Limb (tissue), 2 donors: ENCODE results near the gene NEMP1.
"Not testable (repeated sequence)": the region's sequence is repeated elsewhere in the genome, so short reads cannot be mapped to it uniquely, and the experiment has no call there.

Experiments used
- DNase-seq, 2 donors: peaks; one replicate each; pipeline ENCODE4 v3.0.0-alpha.2; 2016; ENCODE audit errors: extremely low spot score in 2 of 2

Gene NEMP1, protein sequence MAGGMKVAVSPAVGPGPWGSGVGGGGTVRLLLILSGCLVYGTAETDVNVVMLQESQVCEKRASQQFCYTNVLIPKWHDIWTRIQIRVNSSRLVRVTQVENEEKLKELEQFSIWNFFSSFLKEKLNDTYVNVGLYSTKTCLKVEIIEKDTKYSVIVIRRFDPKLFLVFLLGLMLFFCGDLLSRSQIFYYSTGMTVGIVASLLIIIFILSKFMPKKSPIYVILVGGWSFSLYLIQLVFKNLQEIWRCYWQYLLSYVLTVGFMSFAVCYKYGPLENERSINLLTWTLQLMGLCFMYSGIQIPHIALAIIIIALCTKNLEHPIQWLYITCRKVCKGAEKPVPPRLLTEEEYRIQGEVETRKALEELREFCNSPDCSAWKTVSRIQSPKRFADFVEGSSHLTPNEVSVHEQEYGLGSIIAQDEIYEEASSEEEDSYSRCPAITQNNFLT

DNA sequence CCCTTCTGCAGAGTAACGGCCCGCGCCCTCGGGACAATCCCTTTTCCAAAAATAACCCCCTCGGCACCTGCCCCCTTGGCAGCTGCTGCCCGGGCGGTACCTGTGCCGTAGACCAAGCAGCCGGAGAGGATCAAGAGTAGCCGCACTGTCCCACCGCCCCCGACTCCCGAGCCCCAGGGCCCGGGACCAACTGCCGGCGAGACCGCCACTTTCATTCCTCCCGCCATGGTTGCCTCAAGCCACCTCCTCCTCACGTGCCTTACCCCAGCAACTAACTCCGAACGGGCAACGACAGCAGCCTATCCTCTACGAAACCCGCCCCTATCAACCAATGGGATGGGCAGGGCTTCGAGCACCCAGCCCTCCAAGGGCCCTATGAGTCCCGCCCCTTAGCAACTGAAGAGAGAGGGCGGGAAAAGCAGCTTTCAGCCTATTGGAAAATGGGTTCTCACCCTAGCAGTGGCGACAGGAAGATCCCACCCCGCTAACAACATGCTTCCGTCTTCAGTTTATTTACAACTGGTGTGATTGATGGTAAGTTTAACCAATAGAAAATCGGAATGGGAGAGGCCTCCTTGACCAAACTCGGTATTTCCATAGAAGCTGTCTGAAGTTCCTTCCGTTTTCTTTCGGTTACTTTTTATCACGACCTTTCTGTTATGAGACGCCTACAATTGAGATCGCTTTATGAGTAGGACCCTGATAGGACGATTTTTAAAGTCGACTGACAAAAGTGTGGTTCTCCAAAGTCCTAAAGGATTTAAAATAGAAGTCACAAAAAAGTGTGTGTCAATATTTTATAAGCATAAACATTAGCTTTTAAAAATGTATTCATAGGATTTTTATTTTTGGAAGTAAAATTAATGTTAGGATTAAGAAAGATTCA lies at the start of gene NEMP1:
TSS of gene NEMP1 (minus strand) at position 273 of the 886 bp plus-strand sequence. CDS start at position 227, 46 bp downstream.
- DNase-seq: peak; percentile 93 to 100

DNA sequence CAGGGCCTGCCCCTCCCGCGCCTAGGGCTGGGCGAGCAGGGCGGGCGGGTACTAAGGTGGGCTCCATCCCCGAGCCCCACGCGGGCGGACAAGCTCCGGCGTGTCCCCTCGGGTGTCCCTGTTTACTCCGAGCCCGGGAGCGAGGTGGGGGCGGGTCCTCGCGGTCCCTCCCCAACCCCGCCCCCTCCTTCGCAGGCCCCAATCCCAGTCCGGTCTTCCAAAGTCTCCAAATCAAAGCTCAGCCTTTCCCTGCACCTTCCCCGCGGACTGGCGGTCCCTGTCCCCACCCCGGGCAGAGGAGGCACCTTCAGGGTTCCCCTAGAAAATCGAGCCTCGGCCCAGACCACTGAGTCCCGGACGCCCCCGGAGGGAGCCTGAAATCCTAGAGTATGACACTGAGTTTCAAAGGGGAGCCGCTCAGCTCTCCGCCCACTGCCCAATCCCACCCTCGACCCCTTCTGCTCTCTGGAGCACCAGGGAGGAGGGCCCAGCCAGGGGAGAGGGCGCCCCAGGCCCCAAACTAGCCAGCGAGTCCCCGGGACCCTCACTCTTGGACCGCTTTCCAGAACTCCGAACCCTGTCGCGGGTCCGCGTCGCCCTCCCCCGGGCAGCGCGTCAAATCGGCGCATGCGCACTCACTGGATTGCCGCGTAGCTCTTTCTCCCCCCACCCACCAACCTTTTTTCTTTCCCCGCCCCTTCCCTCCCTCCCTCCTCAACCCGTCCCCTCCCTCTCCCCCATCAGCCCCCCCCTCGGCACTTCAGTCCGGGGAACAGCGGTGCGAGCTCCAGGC lies 49.3 kb upstream of the NEMP1 start, which contains the start of gene LRP1:
TSS of gene LRP1 (plus strand) at position 758 of the 793 bp plus-strand sequence. CDS start 482 bp downstream, outside the sequence.
- peak; percentile 90 to 93 for DNase-seq

DNA sequence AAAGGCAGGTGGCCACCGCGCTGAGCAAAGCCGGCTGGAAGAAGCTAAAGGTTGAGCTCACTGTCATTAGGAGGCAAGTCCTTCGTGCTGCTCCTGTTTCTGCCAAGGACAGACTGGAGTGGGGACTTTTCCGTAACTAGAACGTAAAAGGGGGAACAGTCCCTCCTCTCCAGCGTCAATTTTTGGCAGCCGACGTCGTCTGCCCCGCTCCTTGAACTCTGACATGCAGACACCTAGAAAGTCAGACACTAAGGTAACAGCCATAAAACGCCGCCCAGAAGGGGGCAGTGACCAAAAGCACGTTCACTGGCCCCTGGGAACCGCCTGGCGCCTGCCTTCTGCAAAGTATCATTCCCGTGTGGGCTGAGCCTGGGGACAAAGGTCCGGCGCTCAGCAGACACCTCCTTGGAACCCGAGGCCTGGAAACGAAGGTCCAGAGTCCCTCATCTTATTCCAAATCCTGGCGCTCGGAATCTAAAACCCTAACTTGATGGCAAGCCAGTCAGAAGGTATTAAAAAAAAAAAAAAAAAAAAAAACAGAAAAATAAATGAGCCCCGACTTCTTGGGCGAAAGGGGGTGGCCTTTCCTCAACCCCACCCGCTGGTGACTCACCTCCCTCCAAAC lies 48.6 kb upstream of the NEMP1 start:
- no peak for DNase-seq

DNA sequence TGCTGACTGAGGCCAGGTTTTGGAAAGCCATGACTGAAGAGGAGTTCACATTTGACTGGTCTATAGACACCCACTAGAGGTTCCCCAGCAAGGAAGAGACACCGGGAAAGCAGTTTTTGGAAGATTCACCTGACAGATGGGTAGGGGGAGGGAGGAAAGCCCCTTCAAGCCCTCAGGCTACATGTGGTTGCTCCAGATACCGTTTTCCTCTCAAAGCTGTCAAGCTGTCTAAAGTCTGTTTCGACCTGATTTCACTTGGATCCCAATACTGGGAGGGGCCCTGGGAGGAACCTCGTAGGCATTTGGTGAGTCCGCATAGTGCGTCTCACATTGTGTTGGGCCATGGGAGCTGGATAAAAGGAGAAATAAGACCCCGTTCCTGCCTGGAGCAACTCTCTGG lies 48.0 kb upstream of the NEMP1 start:
- no peak for DNase-seq

DNA sequence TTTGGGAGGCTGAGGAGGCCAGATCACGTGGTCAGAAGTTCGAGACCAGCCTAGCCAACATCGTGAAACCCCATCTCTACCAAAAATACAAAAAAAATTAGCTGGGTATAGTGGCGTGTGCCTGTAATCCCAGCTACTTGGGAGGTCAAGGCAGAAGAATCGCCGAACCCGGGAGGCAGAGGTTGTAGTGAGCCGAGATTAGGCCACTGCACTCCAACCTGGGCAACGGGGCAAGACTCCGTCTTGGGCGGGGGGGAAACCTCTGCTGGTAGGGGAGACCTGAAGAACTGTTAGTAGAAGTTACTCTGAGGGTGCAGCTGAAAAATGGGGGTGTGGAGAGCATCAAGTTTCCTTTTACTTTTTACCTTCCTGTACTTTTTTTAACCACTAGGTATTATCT lies 47.5 kb upstream of the NEMP1 start:
- DNase-seq: no peak

DNA sequence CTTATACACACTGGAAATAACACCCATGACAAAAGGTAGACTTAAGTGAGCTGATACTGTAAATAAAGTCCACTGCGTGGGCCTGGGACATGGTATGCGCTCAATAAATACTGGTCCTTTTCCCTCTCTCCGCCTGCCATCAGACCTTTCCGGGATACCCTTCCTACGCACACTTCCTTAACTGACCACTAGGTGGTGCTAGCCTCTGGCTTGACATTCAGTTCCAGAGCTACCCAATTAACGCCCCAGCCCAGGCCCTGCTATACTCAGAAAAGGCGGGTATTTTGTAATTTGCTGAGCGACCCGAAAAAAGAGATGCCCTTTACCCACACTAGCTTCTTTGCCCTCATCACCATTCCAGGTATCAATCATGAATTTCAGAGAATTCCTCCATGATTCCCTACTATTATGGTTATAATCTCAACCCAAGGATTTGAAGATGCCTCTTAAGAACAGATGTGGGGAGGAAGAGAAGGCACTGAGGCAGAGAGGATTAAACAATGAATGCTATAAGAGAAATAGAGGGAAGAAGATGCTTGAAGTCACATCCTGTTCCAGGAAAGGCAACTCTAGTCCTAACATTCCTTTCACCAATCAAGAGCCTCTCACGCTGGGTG lies 45.8 kb upstream of the NEMP1 start:
- DNase-seq: peak; percentile 82 to 90

DNA sequence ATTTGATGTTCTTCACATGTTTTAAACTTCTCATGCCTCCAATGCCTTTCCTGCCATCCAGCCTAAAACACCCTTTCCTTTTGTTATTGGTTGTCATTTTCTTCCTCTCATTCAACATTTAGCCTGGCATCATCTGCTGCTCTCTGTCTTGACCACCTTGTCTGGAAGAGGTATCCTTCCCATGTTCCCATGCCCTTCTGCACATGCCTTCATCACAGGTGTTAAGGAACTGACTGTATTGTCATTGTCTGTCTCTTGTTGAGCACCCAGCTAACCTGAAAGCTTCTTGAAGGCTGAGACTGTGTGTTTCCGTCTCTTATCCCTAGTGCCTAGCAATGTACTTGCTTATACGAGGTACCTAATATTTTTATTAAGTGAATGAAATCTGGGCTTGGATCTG lies 45.2 kb upstream of the NEMP1 start:
- no peak for DNase-seq

DNA sequence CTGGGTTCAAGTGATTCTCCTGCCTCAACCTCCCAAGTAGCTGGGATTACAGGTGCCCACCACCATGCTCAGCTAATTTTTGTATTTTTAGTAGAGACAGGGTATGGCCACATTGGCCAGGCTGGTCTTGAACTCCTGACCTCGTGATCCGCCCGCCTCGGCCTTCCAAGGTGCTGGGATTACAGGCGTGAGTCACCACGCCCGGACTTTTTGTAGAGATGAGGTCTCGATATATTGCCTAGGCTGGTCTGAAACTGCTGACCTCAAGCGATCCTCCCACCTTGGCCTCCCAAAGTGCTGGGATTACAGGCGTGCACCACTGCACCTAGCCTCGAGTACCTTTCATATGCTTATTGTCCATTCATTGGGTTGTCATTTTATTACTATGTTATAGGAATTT lies 42.1 kb upstream of the NEMP1 start:
- DNase-seq: not testable (repeated sequence)

DNA sequence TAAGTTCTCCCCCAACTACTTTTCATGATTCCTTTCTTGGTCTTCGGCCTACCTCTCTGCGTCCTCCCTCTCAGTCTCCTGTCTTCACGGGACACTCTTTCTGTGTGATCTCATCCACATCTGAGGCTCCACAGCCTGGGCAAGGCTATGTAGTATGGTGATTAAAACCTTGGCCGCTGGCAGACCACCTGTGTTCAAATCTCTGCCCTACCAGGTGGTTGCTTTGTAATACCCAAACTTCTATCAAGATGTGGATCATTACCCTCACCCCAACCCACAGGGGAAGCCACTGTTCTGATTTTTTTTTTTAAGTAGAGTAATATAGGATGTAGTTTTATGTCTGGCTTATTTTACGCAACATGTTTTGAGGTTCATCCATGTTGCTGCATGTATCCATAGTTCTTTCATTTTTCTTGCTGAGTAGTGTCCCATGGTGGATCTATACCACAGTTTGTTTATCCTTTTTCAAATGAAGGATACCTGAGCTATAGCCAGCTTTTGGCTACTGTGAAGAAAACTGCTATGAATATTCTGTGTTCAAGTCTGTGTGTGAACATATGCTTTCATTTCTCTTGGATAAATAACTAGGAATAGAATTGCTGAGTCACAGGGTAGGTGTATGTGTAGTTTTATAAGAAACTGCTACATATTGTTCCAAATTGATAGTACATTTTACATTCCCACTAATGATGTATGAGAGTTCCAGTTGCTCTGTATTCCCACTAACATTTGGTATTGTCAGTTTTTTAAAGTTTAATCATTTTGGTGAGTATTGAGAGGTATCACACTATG lies 40.9 kb upstream of the NEMP1 start:
- no peak for DNase-seq

DNA sequence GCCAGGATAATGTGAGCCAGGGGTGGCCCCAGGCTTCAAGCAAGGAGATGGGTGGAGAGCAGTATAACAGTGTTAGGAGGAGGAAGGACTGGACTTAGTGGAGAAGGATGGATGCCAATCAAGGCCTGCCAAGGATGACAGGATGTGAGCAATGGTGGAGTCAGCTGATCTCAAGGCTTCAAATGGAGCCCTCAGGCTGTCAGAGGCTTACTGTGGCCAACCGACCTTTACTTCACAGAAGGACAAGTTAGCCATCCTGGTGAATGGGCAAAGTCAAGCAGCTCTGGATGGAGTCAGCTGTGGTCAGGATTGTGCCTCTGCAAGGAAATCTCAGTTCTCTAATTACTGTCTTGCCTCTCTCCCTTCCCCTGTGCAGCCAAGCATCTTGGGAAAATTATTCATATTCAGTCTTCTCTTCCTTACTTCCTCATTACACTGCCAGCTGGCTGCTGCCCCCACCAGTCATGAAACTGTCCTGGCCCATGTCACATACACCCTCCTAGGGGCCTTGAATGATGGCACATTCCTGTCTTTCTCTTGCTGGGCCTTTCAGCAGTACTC lies 40.2 kb upstream of the NEMP1 start:
- DNase-seq: no peak

DNA sequence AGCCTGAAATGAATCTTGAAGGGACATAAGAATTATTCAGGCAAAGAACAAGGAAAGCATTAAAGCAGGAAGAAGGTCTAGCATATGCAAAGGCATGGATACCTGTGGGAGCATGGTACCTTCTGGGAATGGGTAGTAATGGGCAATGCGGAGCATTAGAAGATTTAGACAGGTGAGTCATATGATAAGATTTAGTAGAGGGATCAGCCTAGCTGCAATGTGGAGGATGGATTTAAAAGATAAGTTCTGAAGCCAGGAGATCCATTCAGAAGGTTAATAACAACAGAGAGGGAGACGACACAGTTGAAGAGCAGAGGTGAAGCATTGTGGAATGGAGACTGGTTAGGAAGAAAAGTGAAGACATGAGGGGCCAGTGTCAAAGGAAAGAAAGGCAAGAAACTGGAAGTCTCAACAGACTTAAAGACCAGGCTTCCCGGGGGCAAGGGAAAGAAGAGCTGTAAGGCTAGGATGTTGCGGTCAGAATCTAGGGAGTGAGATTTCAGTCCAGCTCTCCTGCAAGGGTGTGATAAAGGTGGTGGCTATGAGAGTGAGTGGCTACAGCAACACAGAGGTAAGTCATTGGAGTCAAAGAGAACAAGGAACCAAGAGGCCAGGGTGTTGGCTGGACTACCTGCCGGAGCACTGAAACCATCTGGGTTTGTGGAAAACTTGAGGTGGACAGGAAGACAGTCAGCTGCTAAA lies 38.1 kb upstream of the NEMP1 start:
- no peak for DNase-seq

DNA sequence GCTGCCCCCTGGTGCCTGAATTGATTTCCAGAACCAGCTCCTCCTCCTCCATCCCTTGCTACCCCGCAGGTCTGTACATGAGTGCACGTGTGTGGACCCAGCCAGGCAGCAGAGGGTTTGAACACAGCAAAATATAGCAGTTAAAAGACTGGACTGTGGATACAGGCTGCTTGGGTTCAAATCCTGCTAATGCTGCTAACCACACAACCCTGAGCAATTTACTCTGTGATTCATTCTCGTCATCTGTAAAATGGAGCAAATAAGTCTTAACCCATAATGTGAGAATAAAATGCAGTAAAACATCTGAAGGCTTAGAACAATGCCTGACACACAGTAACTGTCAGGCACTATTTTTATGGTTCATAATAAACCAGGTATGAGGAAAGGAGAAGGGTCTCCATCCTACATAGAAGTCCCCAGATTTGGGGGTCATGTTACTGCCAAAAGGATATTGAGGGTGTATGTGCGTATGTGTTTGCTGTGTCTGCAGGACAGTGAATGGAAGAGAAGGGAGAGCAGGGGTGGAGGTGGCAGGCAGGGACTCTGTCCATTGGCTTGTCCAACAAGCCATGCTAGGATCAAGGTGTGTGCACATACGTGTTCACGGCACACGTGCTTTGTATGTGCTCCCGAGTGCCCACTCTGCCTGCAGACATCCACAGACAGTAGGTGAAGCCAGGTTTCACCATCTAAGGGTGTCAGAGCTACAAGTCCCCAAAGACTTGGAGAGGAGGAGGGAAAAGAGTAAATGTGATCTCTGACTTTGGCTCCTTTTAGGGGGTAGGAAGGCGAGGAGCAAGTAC lies 34.1 kb upstream of the NEMP1 start:
- no peak for DNase-seq

DNA sequence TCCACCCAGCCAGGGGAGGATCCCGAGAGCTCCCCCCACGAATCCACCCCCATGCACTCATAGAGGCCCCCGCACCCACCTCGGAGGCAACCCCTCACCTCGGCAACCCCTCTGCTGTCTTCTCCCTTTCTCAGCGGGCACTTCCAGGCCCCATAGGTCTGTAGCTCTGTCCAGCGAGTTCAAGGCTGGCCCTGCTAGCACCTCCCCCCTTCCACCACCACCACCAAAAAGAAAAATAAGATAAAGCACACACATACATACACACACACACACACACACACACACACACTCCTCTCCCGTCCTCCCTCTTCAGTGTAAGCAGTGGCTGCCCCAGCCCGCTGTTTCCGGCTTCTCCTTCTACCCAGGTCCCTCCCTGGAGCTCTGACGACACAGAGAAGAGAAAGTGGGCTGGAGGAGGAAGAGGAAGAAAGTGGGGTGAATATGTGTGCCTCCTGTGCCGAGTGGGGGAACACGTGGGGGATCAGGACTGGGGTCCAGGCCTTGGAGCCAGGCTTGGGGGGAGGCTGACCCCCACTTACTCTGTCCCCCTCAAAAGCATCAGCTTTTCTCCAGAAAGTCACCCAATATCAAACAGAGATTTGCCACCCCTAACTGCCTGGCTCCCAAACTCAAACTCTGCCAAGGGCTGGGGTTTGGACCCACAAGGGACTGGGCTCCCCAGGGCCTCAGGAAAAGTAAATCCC lies 32.6 kb upstream of the NEMP1 start, which contains the start of gene STAT6:
TSS of gene STAT6 (minus strand) at position 332 of the 704 bp plus-strand sequence. CDS start 3,084 bp downstream, outside the sequence.
- peak; percentile 59 to 74 for DNase-seq

DNA sequence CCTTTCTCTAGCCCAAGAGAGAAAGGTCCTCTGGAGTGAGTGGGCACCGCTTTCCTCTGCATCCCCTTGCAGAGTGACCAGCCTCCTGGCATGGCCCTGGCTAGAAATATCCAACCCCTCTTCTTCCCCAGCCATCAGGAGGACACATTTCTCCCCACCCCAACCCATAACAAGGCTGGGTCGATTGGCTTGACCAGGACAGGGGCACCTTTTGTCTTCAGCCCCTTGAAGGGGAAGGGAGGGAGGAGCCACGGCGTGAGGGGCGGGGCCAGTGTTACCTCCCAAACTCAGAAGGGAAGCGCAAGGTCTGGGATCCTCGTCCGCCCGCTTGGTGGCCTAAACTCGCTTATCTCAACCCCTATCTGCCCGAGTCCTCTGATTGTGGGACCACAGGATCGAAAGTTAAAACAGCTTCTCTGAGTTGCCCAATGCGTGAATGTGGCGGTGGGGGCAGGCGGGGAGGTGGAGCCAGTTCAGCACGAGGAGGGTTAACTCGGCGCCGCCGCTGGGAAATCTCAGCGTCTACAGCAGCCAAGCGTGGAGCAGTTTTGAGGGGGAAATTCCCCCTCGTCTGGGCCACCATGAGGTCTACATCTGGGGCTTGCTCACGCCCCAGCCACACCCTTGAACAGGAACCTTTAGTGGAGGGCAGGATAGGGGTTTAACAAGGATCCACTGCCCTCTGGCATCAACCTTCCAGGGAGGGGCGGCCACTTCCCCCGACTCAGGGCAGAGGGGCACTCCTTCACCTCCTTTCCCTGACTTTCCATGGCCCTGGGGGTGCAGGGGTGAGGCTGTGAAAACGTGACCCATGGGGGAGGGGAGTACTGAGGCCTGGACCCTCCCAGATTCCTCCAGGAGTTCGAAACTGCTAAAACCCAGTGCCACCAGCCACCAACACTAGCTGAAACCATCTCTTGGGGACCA lies 31.8 kb upstream of the NEMP1 start:
- peak in 1 of 2 donors; percentile 74 for DNase-seq

DNA sequence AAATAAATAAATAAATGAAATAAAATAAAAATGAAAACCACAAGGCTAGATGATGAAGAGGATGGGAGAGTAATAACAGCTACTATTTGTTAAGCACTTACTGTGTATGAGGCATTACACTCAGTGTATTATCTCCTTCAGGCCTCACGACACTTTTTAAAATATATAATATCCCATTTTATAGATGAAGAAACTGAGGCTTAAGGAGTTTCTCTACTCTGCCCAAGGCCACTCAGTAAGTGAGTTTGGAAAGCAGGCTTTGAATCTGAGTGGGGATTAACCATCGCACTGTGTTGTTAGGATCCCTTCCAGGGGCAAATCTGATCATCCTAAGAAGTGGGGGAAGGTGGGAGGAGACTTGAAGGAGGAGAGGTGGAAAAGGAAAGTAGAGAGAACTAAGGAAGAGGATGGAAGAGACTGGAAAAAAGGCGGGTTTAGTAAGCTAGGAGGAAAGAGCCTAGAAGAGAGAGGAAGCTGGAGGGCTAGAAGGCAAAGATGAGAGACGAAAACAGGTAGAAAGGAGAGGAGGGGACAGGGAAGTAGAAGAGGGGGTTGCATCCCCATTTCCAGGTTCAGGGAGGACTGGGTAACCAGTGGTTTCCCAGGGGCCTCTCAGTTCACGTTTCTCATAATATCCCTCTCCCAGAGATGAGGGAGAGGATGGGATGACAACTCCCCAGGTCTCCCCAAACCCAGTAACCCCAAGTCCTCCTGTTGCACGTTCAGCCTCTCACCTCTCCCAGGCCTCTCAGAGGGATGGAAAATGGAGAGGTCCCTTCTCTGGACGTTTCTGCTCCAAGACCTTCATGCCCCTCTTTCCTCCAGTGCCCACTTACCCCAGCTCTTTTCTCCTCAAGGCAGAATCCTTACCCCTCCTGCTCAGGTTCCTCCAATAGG lies 30.9 kb upstream of the NEMP1 start:
- DNase-seq: no peak
